ENCODE measurements around the gene LRRC75A. TPM values are rescaled to one million over a fixed set of nuclear protein-coding genes. Genes with fewer than 3 reads are reported as not detected.
"Not testable (repeated sequence)": the region's sequence is repeated elsewhere in the genome, so short reads cannot be mapped to it uniquely, and the experiment has no call there.

Gene LRRC75A
- total and polyA plus RNA-seq, 9 donors = 5.7 to 12.5 (median 7.5) TPM

DNA sequence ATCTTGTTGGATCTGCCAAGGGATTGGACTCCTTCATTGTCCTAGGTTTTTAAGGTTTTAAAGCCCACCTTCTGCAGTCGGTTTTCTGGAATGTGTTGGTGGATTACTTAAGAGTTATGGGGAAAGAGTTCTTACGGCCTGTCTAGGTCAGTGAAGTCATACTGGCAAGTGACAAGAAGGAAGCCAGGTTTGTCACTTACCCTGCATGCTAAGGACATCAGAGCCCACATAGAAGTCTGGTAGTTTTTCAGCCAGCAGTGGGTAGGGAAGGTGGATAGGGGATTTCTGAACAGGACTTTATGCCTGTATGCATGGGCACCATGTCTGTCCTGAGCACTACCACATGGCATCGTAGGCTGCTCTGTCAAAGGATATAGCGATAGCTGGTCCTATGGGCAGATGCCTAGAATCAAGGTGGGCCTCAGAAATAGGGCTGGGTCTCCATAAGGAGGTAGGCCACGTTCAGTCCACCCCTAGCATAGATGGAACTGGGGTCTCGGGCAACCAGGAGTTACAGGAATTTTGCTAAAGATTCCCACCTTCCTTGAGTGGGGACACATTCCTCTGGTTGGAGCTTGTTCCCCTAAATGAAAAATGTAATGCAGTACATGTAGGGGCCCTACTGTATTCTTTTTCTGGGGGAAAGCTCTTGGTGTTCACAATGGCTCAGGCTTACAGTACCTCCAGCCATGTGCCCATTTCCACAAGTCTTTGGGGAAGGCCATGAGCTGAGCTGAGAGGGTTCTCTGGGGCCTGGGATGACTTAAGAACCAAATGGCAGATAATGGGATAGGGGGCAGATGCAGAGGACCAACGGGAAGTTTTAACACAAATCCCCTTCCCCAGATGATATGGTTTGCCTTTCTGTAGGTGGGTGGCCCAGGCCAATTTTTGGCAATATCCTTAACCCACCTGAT, 49.1 kb downstream of the LRRC75A start:
- Histone ChIP-seq H3K4me1 (ENCODE audit: control insufficient read depth, insufficient read depth, low read length) (peaks cover 54% of the 10 kb centered on the region), H3K27me3 (ENCODE audit: control insufficient read depth, insufficient read depth, low read length) (no peaks in the 10 kb centered on the region), H3K36me3 (ENCODE audit: control insufficient read depth, insufficient read depth, low read length) (peaks cover 65% of the 10 kb centered on the region), H3K4me3 (ENCODE audit: low read length) (no peak overlapping the region), H3K9me3 (replicated peaks; ENCODE audit: control insufficient read depth, low read depth, low read length) (no peaks in the 10 kb centered on the region), H3K27ac (ENCODE audit: low read length) (no peak overlapping the region)
- 73% methylated on average over 3 of the region's 7 CpGs for WGBS (ENCODE audit: insufficient coverage)
- no peak for DNase-seq

- Histone ChIP-seq H3K27me3 (ENCODE audit: control insufficient read depth, insufficient read depth, low read length) (no peaks in the 10 kb centered on the region), H3K4me3 (ENCODE audit: low read length) (no peak overlapping the region), H3K4me1 (ENCODE audit: control insufficient read depth, insufficient read depth, low read length) (peaks cover 54% of the 10 kb centered on the region), H3K9me3 (replicated peaks; ENCODE audit: control insufficient read depth, low read depth, low read length) (no peaks in the 10 kb centered on the region), H3K36me3 (ENCODE audit: control insufficient read depth, insufficient read depth, low read length) (peaks cover 59% of the 10 kb centered on the region), H3K27ac (ENCODE audit: low read length) (no peak overlapping the region)
- no peak for DNase-seq
- WGBS (ENCODE audit: insufficient coverage) = 71% methylated on average over 1 of the region's 1 CpG
Observed at GRCh38 chr17:16442141-16442540, 49.9 kb downstream of the LRRC75A start.

GRCh38 chr17:16440901-16441629, 50.9 kb downstream of the LRRC75A start:
- H3K4me1 ChIP-seq (ENCODE audit: control insufficient read depth, insufficient read depth, low read length) = peaks cover 54% of the 10 kb centered on the region
- H3K27ac ChIP-seq (ENCODE audit: low read length) = no peak overlapping the region
- no CpG with 5 or more reads among the region's 3 CpGs for WGBS (ENCODE audit: insufficient coverage)
- H3K4me3 ChIP-seq (ENCODE audit: low read length) = no peak overlapping the region
- DNase-seq = no peak
- peaks cover 49% of the 10 kb centered on the region for H3K36me3 ChIP-seq (ENCODE audit: control insufficient read depth, insufficient read depth, low read length)
- no peaks in the 10 kb centered on the region for H3K9me3 ChIP-seq (replicated peaks; ENCODE audit: control insufficient read depth, low read depth, low read length)
- no peaks in the 10 kb centered on the region for H3K27me3 ChIP-seq (ENCODE audit: control insufficient read depth, insufficient read depth, low read length)

- Histone ChIP-seq H3K4me3 (ENCODE audit: low read length) (peak overlapping the region; percentile 82), H3K4me1 (ENCODE audit: control insufficient read depth, insufficient read depth, low read length) (peaks cover 49% of the 10 kb centered on the region), H3K36me3 (ENCODE audit: control insufficient read depth, insufficient read depth, low read length) (peaks cover 43% of the 10 kb centered on the region)
- WGBS (ENCODE audit: insufficient coverage) = no CpG with 5 or more reads among the region's 5 CpGs
- not testable (repeated sequence) for DNase-seq; H3K9me3 ChIP-seq (replicated peaks; ENCODE audit: control insufficient read depth, low read depth, low read length); H3K27ac ChIP-seq (ENCODE audit: low read length); H3K27me3 ChIP-seq (ENCODE audit: control insufficient read depth, insufficient read depth, low read length)
Observed at GRCh38 chr17:16440354-16440753, 51.6 kb downstream of the LRRC75A start.

DNA sequence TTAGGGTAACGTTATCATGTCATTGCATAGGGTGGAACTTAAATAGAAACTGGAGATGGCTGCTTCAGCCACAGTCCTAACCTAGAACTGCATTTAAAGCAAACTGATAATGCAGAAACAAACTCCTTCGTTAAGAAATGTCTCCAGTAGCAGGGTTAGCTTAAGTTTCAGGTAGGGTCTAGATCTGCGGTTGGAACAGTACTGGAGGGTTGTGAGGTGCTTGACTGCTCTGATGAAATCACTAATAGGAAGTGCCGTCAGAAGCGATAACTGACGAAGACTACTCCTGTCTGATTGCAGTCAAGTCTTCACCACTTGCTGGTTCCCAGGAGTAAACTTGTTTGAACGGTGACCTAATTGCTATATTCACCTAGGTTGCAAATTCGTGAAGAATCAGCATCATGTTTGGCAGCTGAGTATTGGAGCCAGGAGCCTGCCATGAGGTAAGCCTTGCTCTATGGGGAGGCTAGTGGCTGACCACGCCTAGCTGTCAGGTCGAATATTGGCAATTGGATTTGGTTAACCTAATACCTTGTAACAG, 52.1 kb downstream of the LRRC75A start:
- WGBS (ENCODE audit: insufficient coverage) = 16% methylated on average over 7 of the region's 10 CpGs
- Histone ChIP-seq H3K4me3 (ENCODE audit: low read length) (peak overlapping the region; percentile 82), H3K9me3 (replicated peaks; ENCODE audit: control insufficient read depth, low read depth, low read length) (no peaks in the 10 kb centered on the region), H3K27me3 (ENCODE audit: control insufficient read depth, insufficient read depth, low read length) (no peaks in the 10 kb centered on the region), H3K27ac (ENCODE audit: low read length) (peak overlapping the region; percentile 65), H3K36me3 (ENCODE audit: control insufficient read depth, insufficient read depth, low read length) (peaks cover 41% of the 10 kb centered on the region), H3K4me1 (ENCODE audit: control insufficient read depth, insufficient read depth, low read length) (peaks cover 48% of the 10 kb centered on the region)
- DNase-seq = no peak

- Histone ChIP-seq H3K9me3 (replicated peaks; ENCODE audit: control insufficient read depth, low read depth, low read length) (no peaks in the 10 kb centered on the region), H3K4me1 (ENCODE audit: control insufficient read depth, insufficient read depth, low read length) (peaks cover 43% of the 10 kb centered on the region), H3K27me3 (ENCODE audit: control insufficient read depth, insufficient read depth, low read length) (no peaks in the 10 kb centered on the region), H3K36me3 (ENCODE audit: control insufficient read depth, insufficient read depth, low read length) (peaks cover 38% of the 10 kb centered on the region), H3K4me3 (ENCODE audit: low read length) (peak overlapping the region; percentile 82), H3K27ac (ENCODE audit: low read length) (peak overlapping the region; percentile 65)
- 0% methylated on average over 12 of the region's 25 CpGs for WGBS (ENCODE audit: insufficient coverage)
- peak; percentile 45 for DNase-seq
Observed at GRCh38 chr17:16439303-16439791, 52.6 kb downstream of the LRRC75A start.

GRCh38 chr17:16438557-16439302, 53.3 kb downstream of the LRRC75A start:
- H3K27ac ChIP-seq (ENCODE audit: low read length) = peak overlapping the region; percentile 89
- H3K9me3 ChIP-seq (replicated peaks; ENCODE audit: control insufficient read depth, low read depth, low read length) = no peaks in the 10 kb centered on the region
- H3K4me3 ChIP-seq (ENCODE audit: low read length) = peak overlapping the region; percentile 82
- peak; percentile 100 for DNase-seq
- under 1% methylated on average over 45 of the region's 46 CpGs for WGBS (ENCODE audit: insufficient coverage)
- peaks cover 37% of the 10 kb centered on the region for H3K4me1 ChIP-seq (ENCODE audit: control insufficient read depth, insufficient read depth, low read length)
- peaks cover 32% of the 10 kb centered on the region for H3K36me3 ChIP-seq (ENCODE audit: control insufficient read depth, insufficient read depth, low read length)
- no peaks in the 10 kb centered on the region for H3K27me3 ChIP-seq (ENCODE audit: control insufficient read depth, insufficient read depth, low read length)

DNA sequence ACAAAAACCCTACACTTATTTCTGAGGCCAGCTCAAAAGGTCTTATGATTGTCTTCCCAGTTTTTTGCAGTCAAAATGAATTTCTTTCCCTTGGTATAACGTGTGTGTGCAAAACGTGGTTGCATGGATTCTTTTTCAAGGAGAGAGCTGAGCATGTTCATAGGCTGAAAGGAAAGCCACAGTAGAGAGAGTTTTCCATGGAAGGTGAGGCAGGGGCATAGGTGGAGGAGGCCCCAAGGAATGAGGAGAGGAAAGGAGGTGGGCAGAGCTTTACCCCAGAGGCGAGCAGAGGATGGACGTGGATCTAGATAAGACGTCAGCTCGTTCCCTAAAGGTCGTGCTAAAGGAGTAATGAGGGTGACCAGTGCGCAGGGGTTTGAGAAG, 53.8 kb downstream of the LRRC75A start:
- Histone ChIP-seq H3K36me3 (ENCODE audit: control insufficient read depth, insufficient read depth, low read length) (peaks cover 26% of the 10 kb centered on the region), H3K27ac (ENCODE audit: low read length) (peak overlapping the region; percentile 89), H3K4me1 (ENCODE audit: control insufficient read depth, insufficient read depth, low read length) (peaks cover 31% of the 10 kb centered on the region), H3K4me3 (ENCODE audit: low read length) (peak overlapping the region; percentile 82), H3K27me3 (ENCODE audit: control insufficient read depth, insufficient read depth, low read length) (no peaks in the 10 kb centered on the region), H3K9me3 (replicated peaks; ENCODE audit: control insufficient read depth, low read depth, low read length) (no peaks in the 10 kb centered on the region)
- DNase-seq = no peak
- 15% methylated on average over 8 of the region's 8 CpGs for WGBS (ENCODE audit: insufficient coverage)

- no peak for DNase-seq
- H3K9me3 ChIP-seq (replicated peaks; ENCODE audit: control insufficient read depth, low read depth, low read length) = no peaks in the 10 kb centered on the region
- H3K27me3 ChIP-seq (ENCODE audit: control insufficient read depth, insufficient read depth, low read length) = no peaks in the 10 kb centered on the region
- no peak overlapping the region for H3K27ac ChIP-seq (ENCODE audit: low read length)
- H3K4me1 ChIP-seq (ENCODE audit: control insufficient read depth, insufficient read depth, low read length) = peaks cover 21% of the 10 kb centered on the region
- peaks cover 15% of the 10 kb centered on the region for H3K36me3 ChIP-seq (ENCODE audit: control insufficient read depth, insufficient read depth, low read length)
- WGBS (ENCODE audit: insufficient coverage) = 65% methylated on average over 2 of the region's 2 CpGs
- H3K4me3 ChIP-seq (ENCODE audit: low read length) = no peak overlapping the region
Observed at GRCh38 chr17:16437083-16437482, 54.9 kb downstream of the LRRC75A start.

Measured in muscle of leg (tissue), 11 donors.